Panc1 (cell line): Measurements from ENCODE around the gene DUOXA1. TPM values are rescaled to one million over a fixed set of nuclear protein-coding genes. Genes with fewer than 3 reads are reported as not detected.

Experiments used
- ATAC-seq: fragments of 200-7000 bp; cut with Tn5 transposase; 2 replicates; pipeline ENCODE4 v1.9.1; 2020; ENCODE audit warnings: mild to moderate bottlenecking, moderate library complexity
- BruUV-seq: library from RNA; stranded (reverse); fragments of 400-500 nt; replicated peaks from 2 replicates; lab custom pipeline; 2021; lab: Mats Ljungman, UMichigan
- CTCF ChIA-PET: fragments of 300-600 bp; sonication (Branson Sonifier 250); formaldehyde crosslinking; loops from one replicate; lab custom pipeline; 2022; ENCODE audit warnings: antibody characterized with exemption; lab: Charles Lee
- POLR2A ChIA-PET: fragments of 300-600 bp; sonication (Branson Sonifier 250); formaldehyde crosslinking; loops from one replicate; lab custom pipeline; 2022; ENCODE audit warnings: antibody characterized with exemption; lab: Charles Lee
- DNase-seq: peaks from one replicate; pipeline ENCODE4 v3.0.0-alpha.2; 2010; ENCODE audit warnings: low read depth, low spot score
- H3K27ac ChIP-seq: 2 replicates; pipeline ENCODE4 v1.5.1; 2011; ENCODE audit warnings: mild to moderate bottlenecking, low read length, inconsistent platforms
- H3K27me3 ChIP-seq: fragments of 200-500 bp; sonication (Bioruptor generic); 2 replicates; pipeline ENCODE4 v1.6.0; 2014; ENCODE audit warnings: low read length, inconsistent platforms; ENCODE audit not compliant: control insufficient read depth, insufficient read depth
- H3K36me3 ChIP-seq: fragments of 200-500 bp; sonication (Bioruptor generic); 2 replicates; pipeline ENCODE4 v1.5.1; 2014; ENCODE audit warnings: inconsistent platforms, mild to moderate bottlenecking, low read length, moderate library complexity; ENCODE audit not compliant: control insufficient read depth, insufficient read depth
- H3K4me1 ChIP-seq: 2 replicates; pipeline ENCODE4 v1.5.1; 2011; ENCODE audit warnings: inconsistent platforms, mild to moderate bottlenecking, low read length, moderate library complexity; ENCODE audit not compliant: control insufficient read depth, insufficient read depth
- H3K4me3 ChIP-seq, 2 experiments: 2 replicates each; pipeline ENCODE4 v1.5.1; 2011 to 2012; ENCODE audit warnings: low read depth in 2 of 2, low read length in 2 of 2, mild to moderate bottlenecking in 2 of 2, inconsistent platforms in 1 of 2, moderate library complexity in 1 of 2
- H3K9me3 ChIP-seq: fragments of 200-500 bp; sonication (Bioruptor generic); 2 replicates; pipeline ENCODE4 v1.5.1; 2014; ENCODE audit warnings: low read depth, mild to moderate bottlenecking, inconsistent platforms, low read length, moderate library complexity; ENCODE audit not compliant: control insufficient read depth, insufficient read depth
- CTCF ChIP-seq: fragments of 450-650 bp; IDR thresholded peaks from 2 replicates; pipeline ENCODE4 v1.5.1; 2017; ENCODE audit warnings: mild to moderate bottlenecking
- POLR2AphosphoS5 ChIP-seq: IDR thresholded peaks from 2 replicates; pipeline ENCODE4 v1.6.1; 2012; ENCODE audit warnings: mild to moderate bottlenecking, low read depth, low read length, moderate library complexity
- REST ChIP-seq, 2 experiments: IDR thresholded peaks; 2 replicates each; pipeline ENCODE4 v1.6.1; 2011 to 2012; ENCODE audit warnings: low read depth in 2 of 2, control low read depth in 1 of 2, low read length in 1 of 2, mild to moderate bottlenecking in 1 of 2, moderate library complexity in 1 of 2; ENCODE audit not compliant: insufficient read depth in 1 of 2
- SIN3A ChIP-seq: IDR thresholded peaks from 2 replicates; pipeline ENCODE4 v1.6.1; 2012; ENCODE audit warnings: low read depth, mild to moderate bottlenecking, low read length, moderate library complexity, borderline replicate concordance; ENCODE audit not compliant: insufficient read depth
- TCF7L2 ChIP-seq: IDR thresholded peaks from 2 replicates; pipeline ENCODE4 v1.6.1; 2011; ENCODE audit warnings: mild to moderate bottlenecking, low read depth, low read length, inconsistent platforms
- in situ Hi-C: cut with HindIII; loops from 2 replicates; pipeline ENCODE4 v1.10.0; 2016; ENCODE audit warnings: low sequenced_read_pairs, low pct_unique_long_range_greater_than_20kb
- intact Hi-C: fragments of 100-400 bp; cut with micrococcal nuclease; formaldehyde crosslinking; loops from one replicate; pipeline ENCODE4 v1.10.0; 2022; ENCODE audit not compliant: unreplicated experiment
- total RNA-seq: library from RNA; stranded (reverse); gene quantifications from one replicate; pipeline ENCODE4 v1.2.1, GENCODE V29; 2021; ENCODE audit not compliant: unreplicated experiment

DUOXA1 gene
- total RNA-seq, 1 experiment from 2014 or later: not detected

DNA sequence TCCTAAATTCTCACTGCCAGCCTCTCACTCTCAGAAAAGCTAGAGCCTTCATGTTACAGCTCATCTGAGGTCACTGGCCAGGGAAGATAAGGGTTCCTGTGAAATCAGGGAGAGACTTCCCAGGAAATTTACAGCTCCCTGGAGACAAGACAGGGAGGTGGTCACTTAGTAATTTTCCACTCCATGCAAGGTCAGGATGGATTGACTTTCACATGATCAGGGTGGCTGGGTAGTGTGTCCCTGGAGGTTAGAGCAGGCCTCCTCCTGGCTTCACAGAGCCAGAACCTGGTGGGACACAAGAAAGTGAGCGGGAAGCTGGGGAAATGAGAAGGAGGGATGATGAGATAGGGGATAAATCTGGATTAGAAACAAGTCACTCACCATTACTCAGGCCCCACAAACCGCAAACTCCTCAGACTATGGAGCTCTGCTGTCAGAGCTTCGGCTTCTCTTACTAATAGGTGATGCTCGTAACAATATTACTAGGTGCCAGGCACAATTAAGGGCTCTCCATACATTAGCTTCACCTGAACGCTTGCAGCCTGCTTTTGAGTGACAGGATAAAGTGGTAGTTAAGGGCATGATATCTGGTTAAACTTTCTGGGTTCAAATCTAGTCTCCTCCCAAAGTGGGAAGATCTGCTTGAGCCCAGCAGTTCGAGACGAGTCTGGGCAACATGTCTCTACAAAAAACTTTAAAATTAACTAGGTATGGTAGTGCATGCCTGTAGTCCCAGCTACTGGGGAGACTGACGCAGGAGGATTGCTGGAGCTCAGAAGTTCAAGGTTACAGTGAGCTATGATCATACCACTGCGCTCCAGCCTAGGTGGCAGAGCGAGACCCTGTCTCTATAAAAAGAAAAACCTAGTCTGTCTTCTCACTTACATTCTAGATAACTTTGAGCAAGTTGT, 40.6 kb downstream of the DUOXA1 start:
- intact Hi-C loops: no loop called here
- no peak for ATAC-seq
- TF ChIP-seq POLR2AphosphoS5: no peak
- no peak for TF ChIP-seq REST (IDR thresholded peaks at IDR 0.05; ENCODE audit: insufficient read depth in 1 of 2, low read depth in 2 of 2, low read length in 1 of 2)
- no peak for TF ChIP-seq SIN3A
- ChIA-PET CTCF (interaction anchor here (0.6 to 1.4 kb wide), 2 partner anchors 29 to 1112 kb away, joined by 3 to 6 read pairs; no protein-coding TSS in a partner anchor), POLR2A (no interaction called here)
- Histone ChIP-seq H3K36me3 (no peaks in the 10 kb centered on the region), H3K9me3 (no peaks in the 10 kb centered on the region), H3K4me3 (no peak overlapping the region), H3K27ac (no peak overlapping the region), H3K27me3 (peaks cover 16% of the 10 kb centered on the region), H3K4me1 (no peaks in the 10 kb centered on the region)
- no peak for DNase-seq
- BruUV-seq: no TSS peak
- in situ Hi-C loops: no loop called here

GRCh38 chr15:45087513-45087912, 42.2 kb downstream of the DUOXA1 start:
- ATAC-seq (peak; percentile 53; the same call in 1 of the 2 replicates), DNase-seq (no peak)
- Histone ChIP-seq H3K27me3 (peaks cover 18% of the 10 kb centered on the region), H3K36me3 (no peaks in the 10 kb centered on the region), H3K9me3 (no peaks in the 10 kb centered on the region), H3K27ac (no peak overlapping the region), H3K4me1 (no peaks in the 10 kb centered on the region), H3K4me3 (no peak overlapping the region)
- intact Hi-C loops (no loop called here), in situ Hi-C loops (no loop called here)
- TF ChIP-seq CTCF (no peak; the same call in 1 of the 2 replicates), POLR2AphosphoS5 (no peak), TCF7L2 (no peak), REST (IDR thresholded peaks at IDR 0.05; ENCODE audit: insufficient read depth in 1 of 2, low read depth in 2 of 2, low read length in 1 of 2) (no peak)
- no TSS peak for BruUV-seq
- POLR2A ChIA-PET: no interaction called here
- CTCF ChIA-PET: no interaction called here
